ENCODE measurements around the gene DLX3.

DLX3 gene

GRCh38 chr17:49992191-49992932 is 2.7 kb downstream of the DLX3 start:
- DNase-seq (ENCODE audit: low read depth in 2 of 2) = no peak

DNA sequence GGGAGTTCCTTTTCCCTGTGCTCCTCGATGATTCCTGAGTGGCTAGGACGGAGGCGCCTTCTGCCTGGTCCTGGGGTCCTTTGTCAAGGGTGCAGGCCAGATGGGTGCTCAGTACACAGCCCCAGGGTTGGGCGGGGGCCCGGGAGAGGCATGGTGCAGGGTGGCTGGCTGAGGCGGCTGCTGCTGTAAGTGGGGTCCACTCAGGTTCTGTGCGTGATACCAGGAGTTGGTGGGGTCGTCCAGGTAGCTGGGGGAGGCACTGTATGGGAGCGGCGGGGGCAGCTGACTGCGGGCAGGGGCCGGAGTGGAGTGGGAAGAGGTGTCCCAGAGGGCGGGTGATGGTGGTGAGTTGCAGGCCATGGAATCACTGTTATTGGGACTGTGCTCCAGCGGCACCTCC is 3.6 kb downstream of the DLX3 start:
- no peak for DNase-seq (ENCODE audit: low read depth in 2 of 2)

- no peak for DNase-seq (ENCODE audit: low read depth in 2 of 2)
These were observed 4.1 kb downstream of the DLX3 start for GRCh38 chr17:49990921-49991320.

DNA sequence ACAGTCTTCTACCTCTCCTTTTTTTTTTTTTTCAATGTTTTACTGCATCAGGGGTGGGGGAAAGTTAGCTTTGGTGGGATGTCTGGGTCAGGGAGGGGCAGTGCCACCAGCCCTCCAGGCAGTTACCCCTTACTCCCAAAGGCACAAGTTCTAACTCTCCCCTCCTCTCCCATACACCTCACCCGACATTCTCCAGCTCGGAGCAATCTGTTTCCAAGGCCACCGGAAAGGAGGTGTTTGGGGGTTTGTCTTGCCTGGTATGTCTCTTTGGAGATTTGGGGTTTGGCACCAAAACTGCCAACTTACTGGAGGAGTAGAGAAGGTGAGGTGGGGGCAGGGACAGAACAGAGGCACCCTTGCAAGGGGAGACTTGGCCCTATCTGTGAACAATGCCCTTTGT is 4.7 kb downstream of the DLX3 start:
- no peak for DNase-seq (ENCODE audit: low read depth in 2 of 2)

GRCh38 chr17:49989518-49989880 is 5.5 kb downstream of the DLX3 start:
- DNase-seq (ENCODE audit: low read depth in 2 of 2) = no peak

DNA sequence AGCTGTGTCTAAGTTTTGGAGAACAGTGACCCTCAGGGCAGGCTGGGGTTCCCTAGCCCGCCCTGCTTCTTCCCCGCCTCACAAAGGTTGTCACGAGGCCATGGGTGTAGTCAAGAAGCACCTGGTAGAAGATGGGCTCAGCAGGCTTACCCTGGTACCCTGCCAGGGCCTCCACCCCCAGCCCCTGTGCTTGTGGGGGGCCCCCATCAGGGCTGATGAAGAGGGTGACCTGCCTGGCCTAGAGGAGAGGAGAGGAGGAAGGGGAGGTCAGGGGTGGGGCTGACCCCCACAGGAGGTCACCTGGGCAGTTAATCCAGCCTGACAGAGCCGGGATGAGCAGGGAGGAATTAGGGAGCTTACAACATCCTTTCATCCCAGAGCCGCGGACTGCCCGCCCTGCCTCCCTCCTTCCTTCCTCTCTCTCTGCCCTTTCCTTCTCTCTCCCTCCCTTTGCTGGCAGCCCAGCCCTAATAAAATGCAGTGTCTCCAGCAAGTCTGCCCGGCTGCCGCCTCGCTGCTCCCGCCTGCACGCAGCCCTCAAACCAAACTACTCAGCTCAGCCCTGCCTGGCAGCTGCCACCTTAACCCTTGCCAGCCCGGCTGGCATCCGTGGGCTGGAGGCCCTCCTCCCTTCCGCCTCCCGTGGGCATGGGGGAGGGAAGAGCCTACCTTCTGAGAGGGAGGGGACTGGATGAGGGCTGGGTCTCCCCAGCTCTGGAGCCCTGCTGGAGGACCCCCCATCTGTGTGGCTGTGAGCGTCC is 7.2 kb downstream of the DLX3 start:
- no peak for DNase-seq (ENCODE audit: low read depth in 2 of 2)

GRCh38 chr17:49987290-49987585 is 7.8 kb downstream of the DLX3 start:
- DNase-seq (ENCODE audit: low read depth in 2 of 2) = no peak

DNA sequence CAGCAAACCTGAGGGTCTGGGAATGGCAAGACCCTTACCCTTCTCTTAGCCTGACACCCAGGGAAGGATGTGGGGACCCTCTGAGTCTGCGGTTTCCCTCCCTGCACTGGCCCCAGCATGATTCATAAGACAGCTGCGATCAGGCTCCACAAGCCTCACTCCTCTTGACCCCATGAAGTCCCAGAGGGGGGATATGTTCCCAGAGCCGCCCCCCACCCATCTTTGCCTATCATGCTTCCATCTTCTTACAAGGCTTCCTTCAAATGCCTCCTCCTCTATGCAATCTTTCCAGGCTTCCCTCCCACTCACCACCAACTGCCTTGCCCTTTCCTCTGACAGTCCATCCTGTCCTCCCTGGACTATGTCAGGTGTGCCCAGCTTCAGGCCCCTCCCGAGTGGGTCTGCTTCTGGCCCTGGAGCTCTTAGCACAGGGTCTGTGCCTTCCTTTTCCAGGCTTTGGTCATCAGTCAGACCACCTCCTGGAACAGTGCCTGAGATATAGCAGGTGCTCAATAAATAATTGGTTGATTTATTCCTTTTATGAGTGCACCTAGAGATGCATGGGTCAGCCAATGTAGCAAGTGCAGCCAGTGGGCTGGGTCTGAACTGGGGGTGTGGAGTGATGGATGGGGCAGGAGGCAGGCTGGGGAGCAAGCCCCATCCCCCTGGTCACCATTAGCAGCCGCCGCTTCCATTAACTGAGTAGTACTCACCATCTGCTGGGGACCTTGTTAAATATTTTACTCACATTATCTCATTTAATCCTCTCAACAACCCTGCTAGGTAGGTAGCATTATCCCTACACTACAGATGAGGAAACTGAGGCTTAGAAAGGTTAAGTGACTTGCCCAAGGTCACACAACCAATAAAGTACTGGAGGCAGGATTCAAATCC is 8.4 kb downstream of the DLX3 start:
- no peak for DNase-seq (ENCODE audit: low read depth in 2 of 2)

- DNase-seq (ENCODE audit: low read depth in 2 of 2) = no peak
These were observed 9.6 kb downstream of the DLX3 start for GRCh38 chr17:49985310-49985990.

GRCh38 chr17:49984776-49985175 is 10.2 kb downstream of the DLX3 start:
- no peak for DNase-seq (ENCODE audit: low read depth in 2 of 2)

- no peak for DNase-seq (ENCODE audit: low read depth in 2 of 2)
These were observed 10.7 kb downstream of the DLX3 start for GRCh38 chr17:49984283-49984682.

DNA sequence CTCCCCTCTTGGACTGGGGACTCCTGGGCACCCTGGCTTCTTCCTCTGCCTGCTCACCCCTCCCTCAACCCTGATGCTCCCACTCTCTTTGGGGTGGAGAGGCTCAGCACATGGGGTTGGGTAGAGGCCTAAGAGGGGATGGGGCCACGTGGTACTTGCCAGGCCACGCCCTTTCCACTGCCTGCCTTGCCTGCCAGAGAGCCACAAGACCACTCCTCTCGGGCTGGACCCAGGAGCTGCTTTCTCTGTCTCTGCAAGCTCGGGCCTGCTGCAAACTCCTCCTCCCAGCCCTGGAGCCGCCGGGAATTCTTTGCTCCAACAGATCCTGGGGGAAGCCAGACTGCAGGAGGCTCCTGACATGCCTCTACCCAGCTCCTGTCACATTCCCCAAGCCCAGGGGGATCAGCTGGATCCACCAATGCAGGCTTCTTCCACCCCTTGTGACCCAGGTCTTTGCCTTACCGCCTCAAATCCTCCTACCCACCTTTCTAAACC is 14.3 kb downstream of the DLX3 start:
- DNase-seq (ENCODE audit: low read depth in 2 of 2) = no peak

- no peak for DNase-seq (ENCODE audit: low read depth in 2 of 2)
These were observed 15.1 kb downstream of the DLX3 start for GRCh38 chr17:49979748-49980479.

GRCh38 chr17:49978501-49978900 is 16.5 kb downstream of the DLX3 start:
- no peak for DNase-seq (ENCODE audit: low read depth in 2 of 2)

DNA sequence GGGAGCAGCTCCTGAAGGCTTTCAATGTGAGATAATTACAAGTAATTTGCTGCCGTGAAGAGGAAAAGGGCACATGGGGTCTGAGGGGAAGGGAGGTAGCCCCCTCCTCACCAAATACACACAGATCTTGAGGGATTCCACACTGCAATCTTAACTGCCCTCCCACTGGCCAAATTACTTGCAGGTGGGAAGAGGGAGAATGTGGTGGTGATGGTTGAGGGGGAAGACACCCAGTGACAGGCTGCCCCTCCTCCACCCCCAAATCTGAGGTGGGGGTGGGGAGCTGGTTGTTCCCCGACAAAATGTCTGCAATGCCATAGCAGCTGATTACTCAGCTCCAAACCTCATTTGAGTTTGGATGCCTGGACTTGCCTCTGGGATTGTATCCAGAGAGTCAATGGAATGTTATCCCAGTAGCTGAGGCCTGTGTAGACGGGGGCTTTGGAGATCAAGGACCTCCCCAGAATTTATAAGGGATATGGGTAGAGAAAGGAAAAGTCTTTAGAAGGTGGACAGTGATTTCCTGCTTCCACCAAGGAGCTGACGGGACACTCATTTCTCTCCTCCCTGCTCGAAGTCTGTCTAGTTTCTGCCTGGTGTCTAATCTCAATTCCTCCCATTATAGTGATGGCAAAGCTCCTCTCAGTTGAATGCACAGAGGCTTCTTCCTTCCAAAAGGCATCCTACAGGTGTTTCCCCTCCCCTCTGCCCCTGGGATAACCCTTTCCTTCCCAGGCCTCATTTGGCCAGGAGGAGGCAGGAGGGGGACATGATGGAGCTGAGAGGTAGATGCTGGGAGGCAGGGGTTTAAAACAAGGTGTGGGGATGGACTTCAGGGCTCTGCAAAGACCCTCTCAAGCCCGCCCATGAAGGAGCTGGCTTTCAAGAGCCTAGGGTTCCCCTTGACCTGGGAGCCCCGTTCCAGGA is 17.3 kb downstream of the DLX3 start:
- DNase-seq (ENCODE audit: low read depth in 2 of 2) = no peak

GRCh38 chr17:49976828-49977202 is 18.2 kb downstream of the DLX3 start:
- no peak for DNase-seq (ENCODE audit: low read depth in 2 of 2)

GRCh38 chr17:49976163-49976827 is 18.7 kb downstream of the DLX3 start:
- DNase-seq (ENCODE audit: low read depth in 2 of 2) = no peak

DNA sequence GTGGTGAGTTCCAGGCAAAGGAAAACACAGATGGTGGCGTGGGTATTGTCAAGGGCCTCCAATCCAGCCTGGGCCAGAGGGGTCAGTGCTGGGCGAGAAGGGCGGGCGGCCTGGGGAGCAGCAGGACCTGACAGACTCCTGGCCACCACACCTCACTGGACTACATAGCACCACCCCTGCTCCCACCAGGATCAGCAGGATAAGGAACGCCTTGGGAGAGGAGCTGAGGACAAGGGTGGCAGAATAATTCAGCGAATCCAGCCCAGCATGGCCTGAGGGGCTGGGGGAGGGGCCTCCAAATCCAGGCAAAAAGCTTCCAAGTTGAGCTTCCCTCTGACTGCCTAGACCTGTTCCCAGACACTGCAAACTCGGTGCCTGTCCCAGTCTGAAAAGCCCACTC is 19.5 kb downstream of the DLX3 start:
- no peak for DNase-seq (ENCODE audit: low read depth in 2 of 2)

DNA sequence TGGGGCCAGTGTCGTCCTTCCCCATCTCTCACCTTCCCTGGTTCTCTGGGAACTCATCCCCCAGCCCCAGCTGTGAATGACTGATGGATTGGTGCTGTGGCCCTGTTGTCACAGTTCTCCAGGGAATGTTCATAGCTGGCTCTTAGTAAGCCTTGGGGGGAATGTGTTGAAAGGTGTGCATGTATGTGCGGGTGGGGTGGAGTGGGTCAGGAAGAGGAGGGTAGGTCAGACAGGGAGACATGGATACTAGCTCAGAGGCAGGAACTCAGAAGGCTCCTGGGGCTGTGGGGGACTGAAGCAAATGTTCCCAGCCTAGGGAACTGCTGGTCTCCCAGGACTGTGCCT is 21.8 kb downstream of the DLX3 start:
- no peak for DNase-seq (ENCODE audit: low read depth in 2 of 2)
